Measurements from ENCODE around the gene RAE1.

GRCh38 chr20:57402206-57403125, 51.4 kb downstream of the RAE1 start:
- TF ChIP-seq, protein P1, sequence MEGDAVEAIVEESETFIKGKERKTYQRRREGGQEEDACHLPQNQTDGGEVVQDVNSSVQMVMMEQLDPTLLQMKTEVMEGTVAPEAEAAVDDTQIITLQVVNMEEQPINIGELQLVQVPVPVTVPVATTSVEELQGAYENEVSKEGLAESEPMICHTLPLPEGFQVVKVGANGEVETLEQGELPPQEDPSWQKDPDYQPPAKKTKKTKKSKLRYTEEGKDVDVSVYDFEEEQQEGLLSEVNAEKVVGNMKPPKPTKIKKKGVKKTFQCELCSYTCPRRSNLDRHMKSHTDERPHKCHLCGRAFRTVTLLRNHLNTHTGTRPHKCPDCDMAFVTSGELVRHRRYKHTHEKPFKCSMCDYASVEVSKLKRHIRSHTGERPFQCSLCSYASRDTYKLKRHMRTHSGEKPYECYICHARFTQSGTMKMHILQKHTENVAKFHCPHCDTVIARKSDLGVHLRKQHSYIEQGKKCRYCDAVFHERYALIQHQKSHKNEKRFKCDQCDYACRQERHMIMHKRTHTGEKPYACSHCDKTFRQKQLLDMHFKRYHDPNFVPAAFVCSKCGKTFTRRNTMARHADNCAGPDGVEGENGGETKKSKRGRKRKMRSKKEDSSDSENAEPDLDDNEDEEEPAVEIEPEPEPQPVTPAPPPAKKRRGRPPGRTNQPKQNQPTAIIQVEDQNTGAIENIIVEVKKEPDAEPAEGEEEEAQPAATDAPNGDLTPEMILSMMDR (IDR thresholded peaks at IDR 0.05), result no peak
- TF ChIP-seq POLR2A (IDR thresholded peaks at IDR 0.05), result no peak

Data from esophagus squamous epithelium (tissue), 4 donors.